Heart left ventricle (tissue), 13 donors: Measurements from ENCODE around the gene RTBDN.

Source experiments
- POLR2A ChIP-seq, 2 donors: fragments of 450-650 bp; IDR thresholded peaks; one replicate each; pipeline ENCODE4 v1.6.1; 2017; ENCODE audit warnings: antibody characterized with exemption in 2 of 2, mild to moderate bottlenecking in 2 of 2, moderate library complexity in 2 of 2
- TF ChIP-seq, protein P1 (sequence below), 12 donors: fragments of 200-600 bp; sonication (generic) in 4 of 12; IDR thresholded peaks; one replicate each; pipeline versions ENCODE4 v1.5.0 to v1.8.0; 2018 to 2022; ENCODE audit warnings: antibody characterized with exemption in 12 of 12, mild to moderate bottlenecking in 5 of 12
- donor health status: ischemic (EF 13 %, LVEDD 7.1; RV severe dilation, severe dysfunction).
- donor health status: DM: no; HTN: yes; CAD: no.
- donor health status: DM: no; HTN: no; CAD: no.
- donor health status: ischemic (EF 25% LVEDD 6.9; RV normal size, moderate dysfunction).
- donor health status: ischemic (EF 25% LVEDD 5.7; RV mildly dilated, moderate dysfunction).
- donor health status: ischemic (EF 35%, LVEDD 5.7; RV mildly dilated, moderate dysfunction).
- donor health status: nonischemic (EF 11% LVEDD 7.7; RV severe dilation, severe dysfunction).
- donor health status: DM: yes; HTN: yes; CAD: no.
- donor health status: PGD.
- donor health status: ischemic (EF 29% LVEDD 5.4; RV normal size, mild dysfunction).
- donor health status: nonischemic (EF 23%, LVEDD 6.1; RV moderate dilation, normal function).

DNA sequence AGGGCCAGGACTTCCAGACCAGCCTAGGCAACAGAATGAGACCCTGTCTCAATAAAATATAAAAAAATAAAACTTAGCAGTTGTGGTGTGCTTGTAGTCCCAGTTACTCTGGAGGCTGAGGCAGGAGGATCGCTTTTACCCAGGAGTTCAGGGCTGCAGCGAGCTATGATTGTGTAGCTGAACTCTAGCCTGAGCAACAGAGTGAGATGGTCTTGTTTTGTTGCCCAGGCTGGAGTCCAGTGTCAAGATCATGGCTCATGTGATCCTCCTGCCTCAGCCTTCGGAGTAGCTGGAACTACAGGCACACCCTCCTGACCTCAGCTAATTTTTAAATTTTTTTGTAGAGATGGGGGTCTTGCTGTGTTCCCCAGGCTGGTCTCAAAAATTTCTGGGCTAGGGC, 47.4 kb downstream of the RTBDN start:
- TF ChIP-seq POLR2A (IDR thresholded peaks at IDR 0.05): no peak
- TF ChIP-seq, protein P1, sequence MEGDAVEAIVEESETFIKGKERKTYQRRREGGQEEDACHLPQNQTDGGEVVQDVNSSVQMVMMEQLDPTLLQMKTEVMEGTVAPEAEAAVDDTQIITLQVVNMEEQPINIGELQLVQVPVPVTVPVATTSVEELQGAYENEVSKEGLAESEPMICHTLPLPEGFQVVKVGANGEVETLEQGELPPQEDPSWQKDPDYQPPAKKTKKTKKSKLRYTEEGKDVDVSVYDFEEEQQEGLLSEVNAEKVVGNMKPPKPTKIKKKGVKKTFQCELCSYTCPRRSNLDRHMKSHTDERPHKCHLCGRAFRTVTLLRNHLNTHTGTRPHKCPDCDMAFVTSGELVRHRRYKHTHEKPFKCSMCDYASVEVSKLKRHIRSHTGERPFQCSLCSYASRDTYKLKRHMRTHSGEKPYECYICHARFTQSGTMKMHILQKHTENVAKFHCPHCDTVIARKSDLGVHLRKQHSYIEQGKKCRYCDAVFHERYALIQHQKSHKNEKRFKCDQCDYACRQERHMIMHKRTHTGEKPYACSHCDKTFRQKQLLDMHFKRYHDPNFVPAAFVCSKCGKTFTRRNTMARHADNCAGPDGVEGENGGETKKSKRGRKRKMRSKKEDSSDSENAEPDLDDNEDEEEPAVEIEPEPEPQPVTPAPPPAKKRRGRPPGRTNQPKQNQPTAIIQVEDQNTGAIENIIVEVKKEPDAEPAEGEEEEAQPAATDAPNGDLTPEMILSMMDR (IDR thresholded peaks at IDR 0.05): no peak
